ENCODE results near the gene RNASEH2A.
"Not testable (repeated sequence)": the region's sequence is repeated elsewhere in the genome, so short reads cannot be mapped to it uniquely, and the experiment has no call there.

Gene RNASEH2A

DNA sequence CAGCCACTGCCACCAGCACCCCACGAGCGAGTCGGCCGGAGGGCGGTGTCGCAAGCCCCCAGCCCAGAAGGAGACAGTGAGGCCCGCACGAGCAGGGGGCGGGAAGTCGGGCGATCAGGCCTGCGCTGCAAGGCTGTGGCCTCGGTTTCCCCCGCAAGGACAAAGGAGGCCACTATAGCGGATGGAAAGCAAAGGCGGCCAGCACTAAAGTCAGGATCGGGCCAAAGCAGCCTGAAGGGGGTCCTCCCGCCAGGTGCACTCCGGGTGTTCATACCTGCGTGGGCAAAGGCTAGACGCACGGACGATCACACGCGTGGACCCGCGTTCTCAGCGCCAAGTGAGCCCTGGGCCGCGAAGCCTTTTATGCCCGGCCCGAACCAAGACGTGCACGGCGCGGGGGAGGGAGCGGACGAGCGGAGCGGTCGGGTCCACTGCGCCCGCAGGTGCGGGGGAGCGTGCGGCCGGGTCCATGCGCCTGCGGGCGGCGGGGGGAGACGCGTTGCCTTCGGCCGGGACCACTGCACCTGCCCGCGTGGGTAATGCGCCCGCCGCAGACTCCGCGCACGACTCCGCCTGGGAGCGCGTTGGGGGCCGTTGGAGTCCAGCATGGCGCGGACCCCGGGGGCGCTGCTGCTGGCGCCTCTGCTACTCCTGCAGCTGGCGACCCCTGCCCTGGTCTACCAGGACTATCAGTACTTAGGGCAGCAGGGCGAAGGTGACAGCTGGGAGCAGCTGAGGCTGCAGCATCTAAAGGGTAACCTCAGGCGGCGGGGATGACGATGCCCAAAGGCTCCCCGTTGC lies 4.7 kb upstream of the RNASEH2A start, which contains the start of the genes PRDX2 and THSD8:
Gene PRDX2 (minus strand): TSS at position 335 of the 801 bp plus-strand sequence. CDS start 539 bp downstream, outside the sequence.
Gene THSD8 (plus strand): TSS at position 604 of the 801 bp plus-strand sequence. CDS start 3 bp downstream, at position 607.
- TF ChIP-seq, protein P1, sequence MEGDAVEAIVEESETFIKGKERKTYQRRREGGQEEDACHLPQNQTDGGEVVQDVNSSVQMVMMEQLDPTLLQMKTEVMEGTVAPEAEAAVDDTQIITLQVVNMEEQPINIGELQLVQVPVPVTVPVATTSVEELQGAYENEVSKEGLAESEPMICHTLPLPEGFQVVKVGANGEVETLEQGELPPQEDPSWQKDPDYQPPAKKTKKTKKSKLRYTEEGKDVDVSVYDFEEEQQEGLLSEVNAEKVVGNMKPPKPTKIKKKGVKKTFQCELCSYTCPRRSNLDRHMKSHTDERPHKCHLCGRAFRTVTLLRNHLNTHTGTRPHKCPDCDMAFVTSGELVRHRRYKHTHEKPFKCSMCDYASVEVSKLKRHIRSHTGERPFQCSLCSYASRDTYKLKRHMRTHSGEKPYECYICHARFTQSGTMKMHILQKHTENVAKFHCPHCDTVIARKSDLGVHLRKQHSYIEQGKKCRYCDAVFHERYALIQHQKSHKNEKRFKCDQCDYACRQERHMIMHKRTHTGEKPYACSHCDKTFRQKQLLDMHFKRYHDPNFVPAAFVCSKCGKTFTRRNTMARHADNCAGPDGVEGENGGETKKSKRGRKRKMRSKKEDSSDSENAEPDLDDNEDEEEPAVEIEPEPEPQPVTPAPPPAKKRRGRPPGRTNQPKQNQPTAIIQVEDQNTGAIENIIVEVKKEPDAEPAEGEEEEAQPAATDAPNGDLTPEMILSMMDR (IDR thresholded peaks at IDR 0.05; ENCODE audit: low read depth, low read length), result no peak
- no peak for DNase-seq (ENCODE audit: extremely low read depth, low read depth)

- TF ChIP-seq, protein P1 (IDR thresholded peaks at IDR 0.05; ENCODE audit: low read depth, low read length), result no peak
- no peak for DNase-seq (ENCODE audit: extremely low read depth, low read depth)
Measured at GRCh38 chr19:12802267-12803106, 3.9 kb upstream of the RNASEH2A start.

DNA sequence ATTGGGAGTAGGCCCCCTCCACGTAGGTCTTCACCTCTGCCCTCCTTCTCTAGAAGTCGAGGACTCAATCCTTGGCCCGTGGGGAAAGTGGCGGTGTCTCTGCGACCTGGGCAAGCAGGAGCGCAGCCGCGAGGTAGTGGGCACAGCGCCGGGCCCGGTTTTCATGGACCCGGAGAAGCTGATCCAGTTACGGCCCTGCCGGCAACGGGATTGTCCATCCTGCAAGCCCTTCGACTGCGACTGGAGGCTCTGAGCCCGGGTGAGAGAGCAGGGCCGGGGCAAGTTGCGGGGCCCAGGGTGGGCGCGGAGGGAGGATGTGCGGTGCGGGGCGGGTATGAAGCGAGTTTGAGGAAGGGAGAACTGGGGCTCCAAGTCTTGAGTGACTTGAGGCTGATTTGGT lies 2.3 kb upstream of the RNASEH2A start:
- TF ChIP-seq, protein P1 (IDR thresholded peaks at IDR 0.05; ENCODE audit: low read depth, low read length), result no peak
- DNase-seq (ENCODE audit: extremely low read depth, low read depth), result no peak

GRCh38 chr19:12815088-12815487 lies 8.7 kb downstream of the RNASEH2A start:
- no peak for DNase-seq (ENCODE audit: extremely low read depth, low read depth)
- TF ChIP-seq, protein P1 (IDR thresholded peaks at IDR 0.05; ENCODE audit: low read depth, low read length), result no peak

DNA sequence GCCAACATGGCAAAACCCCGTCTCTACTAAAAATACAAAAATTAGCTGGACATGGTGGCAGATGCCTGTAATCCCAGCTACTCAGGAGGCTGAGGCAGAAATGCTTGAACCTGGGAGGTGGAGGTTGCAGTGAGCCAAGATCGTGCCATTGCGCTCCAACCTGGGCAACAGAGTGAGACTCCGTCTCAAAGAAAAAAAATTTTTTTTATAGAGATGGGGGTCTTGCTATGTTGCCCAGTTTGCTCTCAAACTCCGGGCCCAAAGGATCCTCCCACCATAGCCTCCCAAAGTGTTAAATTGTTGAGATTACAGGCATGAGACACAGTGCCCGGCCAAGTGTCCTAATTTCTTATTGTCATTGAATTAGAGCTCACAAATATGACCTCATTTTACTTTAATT lies 10.8 kb downstream of the RNASEH2A start:
- not testable (repeated sequence) for DNase-seq (ENCODE audit: extremely low read depth, low read depth)

- DNase-seq (ENCODE audit: extremely low read depth, low read depth), result not testable (repeated sequence)
Measured at GRCh38 chr19:12817810-12818209, 11.4 kb downstream of the RNASEH2A start.

DNA sequence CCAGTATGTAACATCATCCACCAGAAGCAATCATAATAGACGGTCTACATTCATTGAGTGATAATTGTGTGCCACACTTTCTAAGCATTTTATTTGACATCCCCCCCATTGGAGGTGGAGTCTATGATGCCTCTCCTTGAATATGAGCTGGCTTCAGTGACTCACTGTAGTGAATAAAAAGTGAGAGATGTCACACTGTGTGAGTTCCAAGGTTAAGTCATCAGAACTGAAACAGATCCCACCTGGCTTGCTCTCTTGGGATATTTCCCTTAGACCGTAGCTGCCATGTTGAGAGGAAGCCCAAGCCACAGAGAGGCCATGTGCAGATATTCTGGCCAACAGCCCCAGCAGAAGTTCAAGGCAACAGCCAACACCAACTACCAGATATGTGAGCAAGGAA lies 15.4 kb downstream of the RNASEH2A start:
- no peak for DNase-seq (ENCODE audit: extremely low read depth, low read depth)
- TF ChIP-seq, protein P1 (IDR thresholded peaks at IDR 0.05; ENCODE audit: low read depth, low read length), result no peak

Data from AG09319 (cell line).